ENCODE measurements around the gene NME4. TPM values are rescaled to one million over a fixed set of nuclear protein-coding genes. Genes with fewer than 3 reads are reported as not detected.
A peak's percentile ranks its signal among the peaks of the same experiment; 100 is the strongest.

The NME4 gene
- total RNA-seq, 4 donors from 2014 or later = 114 to 158 (median 124) TPM

DNA sequence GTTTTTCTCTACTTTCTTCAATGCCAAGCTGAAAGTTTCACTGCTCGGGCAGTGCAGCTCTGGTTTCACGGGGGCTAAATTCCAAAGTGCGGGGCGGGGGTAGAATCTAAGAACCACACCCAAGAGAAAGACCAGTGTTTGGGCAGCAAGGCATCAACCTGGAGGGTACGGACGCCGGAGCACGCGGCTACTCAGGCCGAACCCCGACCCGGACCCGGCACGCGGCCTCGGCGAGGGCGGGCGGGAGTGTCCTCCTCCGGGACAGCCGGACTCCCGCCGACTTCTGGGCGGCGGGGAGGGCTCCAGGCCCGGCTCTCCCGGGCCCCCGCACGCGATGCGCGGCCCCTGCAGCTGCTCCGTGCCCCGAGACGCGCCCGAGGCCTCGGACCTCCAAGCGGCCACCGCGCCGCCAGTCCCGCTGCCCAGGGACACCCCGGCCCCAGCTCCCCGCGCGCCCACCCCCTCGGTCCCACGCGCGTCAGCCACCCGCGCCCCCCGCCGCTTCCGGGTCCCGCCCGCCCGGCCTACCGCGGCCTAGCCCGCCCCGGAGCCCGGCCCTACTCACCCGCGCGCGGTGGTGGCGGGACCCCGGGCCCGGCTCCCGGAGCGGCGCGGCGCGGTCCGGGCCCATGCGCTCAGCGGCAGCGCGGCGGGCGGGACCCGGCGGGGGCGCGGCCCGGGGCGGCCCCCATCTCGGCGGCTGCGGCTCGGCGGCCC is 45.0 kb upstream of the NME4 start:
- Histone ChIP-seq H3K36me3 (peaks cover 0 to 5% (median 2%) of the 10 kb centered on the region in 4 donors), H3K27ac (replicated peaks in 1 of 4) (peak overlapping the region; percentile 71 to 83 (median 77)), H3K27me3 (no peaks in the 10 kb centered on the region), H3K4me1 (peaks cover 8 to 41% (median 27%) of the 10 kb centered on the region in 4 donors), H3K4me3 (peak overlapping the region; percentile 78 to 94 (median 80)), H3K9me3 (no peaks in the 10 kb centered on the region)
- DNase-seq (ENCODE audit: extremely low spot score) = no peak
- TF ChIP-seq, protein P1, sequence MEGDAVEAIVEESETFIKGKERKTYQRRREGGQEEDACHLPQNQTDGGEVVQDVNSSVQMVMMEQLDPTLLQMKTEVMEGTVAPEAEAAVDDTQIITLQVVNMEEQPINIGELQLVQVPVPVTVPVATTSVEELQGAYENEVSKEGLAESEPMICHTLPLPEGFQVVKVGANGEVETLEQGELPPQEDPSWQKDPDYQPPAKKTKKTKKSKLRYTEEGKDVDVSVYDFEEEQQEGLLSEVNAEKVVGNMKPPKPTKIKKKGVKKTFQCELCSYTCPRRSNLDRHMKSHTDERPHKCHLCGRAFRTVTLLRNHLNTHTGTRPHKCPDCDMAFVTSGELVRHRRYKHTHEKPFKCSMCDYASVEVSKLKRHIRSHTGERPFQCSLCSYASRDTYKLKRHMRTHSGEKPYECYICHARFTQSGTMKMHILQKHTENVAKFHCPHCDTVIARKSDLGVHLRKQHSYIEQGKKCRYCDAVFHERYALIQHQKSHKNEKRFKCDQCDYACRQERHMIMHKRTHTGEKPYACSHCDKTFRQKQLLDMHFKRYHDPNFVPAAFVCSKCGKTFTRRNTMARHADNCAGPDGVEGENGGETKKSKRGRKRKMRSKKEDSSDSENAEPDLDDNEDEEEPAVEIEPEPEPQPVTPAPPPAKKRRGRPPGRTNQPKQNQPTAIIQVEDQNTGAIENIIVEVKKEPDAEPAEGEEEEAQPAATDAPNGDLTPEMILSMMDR (IDR thresholded peaks at IDR 0.05) = no peak
- TF ChIP-seq POLR2A (IDR thresholded peaks at IDR 0.05; ENCODE audit: low read depth) (no peak), POLR2AphosphoS5 (IDR thresholded peaks at IDR 0.05) (no peak), EP300 (IDR thresholded peaks at IDR 0.05) (no peak)
- WGBS = 0% methylated on average over 15 of the region's 95 CpGs
- intact Hi-C loops (cut with DNase I) = loop anchor here (5.0 kb wide), 1 partner anchor 125 kb away; the partner anchor contains the start of gene LUC7L

DNA sequence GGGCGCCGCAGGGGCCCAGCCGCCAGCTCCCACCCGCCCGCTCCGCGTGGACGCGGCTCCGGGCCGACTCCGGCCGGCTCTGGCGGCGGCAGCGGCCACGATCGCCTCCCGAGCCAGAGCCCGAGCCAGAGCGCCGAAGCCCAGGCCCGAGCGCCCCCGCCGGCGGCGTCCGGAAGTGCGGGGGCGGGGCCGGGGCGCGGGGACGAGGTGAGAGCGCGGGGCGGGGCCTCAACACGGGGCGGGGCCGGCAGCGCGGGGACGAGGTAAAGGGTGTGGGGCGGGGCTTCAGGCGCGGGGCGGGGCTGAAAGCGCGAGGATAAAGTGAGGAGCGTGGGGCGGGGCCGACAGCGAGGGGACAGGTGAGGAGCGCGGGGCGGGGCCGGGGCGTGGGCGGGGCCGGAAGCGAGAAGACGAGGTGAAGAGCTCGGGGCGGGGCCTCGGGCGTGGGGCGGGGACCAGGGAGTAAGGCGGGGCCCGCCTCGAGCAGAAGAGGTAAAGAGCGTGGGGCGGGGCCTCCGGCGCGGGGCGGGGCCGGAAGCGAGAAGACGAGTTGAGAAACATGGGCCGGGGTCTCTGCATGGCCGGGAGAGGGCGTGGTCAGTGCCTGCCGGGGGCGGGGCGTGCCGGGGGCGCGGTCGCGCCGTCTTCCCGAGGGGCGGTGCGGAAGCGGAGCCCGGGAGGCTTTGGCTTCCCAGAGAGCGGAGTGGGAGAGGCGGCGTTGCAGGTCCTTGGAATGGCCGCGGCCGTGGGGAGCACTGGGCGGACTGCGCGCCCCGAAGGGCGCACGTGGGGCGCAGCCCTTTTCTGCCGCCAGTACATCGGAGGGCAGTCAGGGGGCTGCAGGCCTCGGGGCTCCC is 44.2 kb upstream of the NME4 start, which contains the start of gene AXIN1:
AXIN1 (minus strand) TSS at position 177 of the 857 bp plus-strand sequence. CDS start 5,698 bp downstream, outside the sequence.
- intact Hi-C loops (cut with DNase I) = loop anchor here (1.0 to 5.0 kb wide), 2 partner anchors 18 to 125 kb away; partner anchors contain the start of genes LUC7L and MRPL28
- H3K9me3 ChIP-seq = no peaks in the 10 kb centered on the region
- H3K27ac ChIP-seq (replicated peaks in 1 of 4) = peak within 1 kb of the TSS; percentile 71 to 86 (median 81)
- H3K27me3 ChIP-seq = no peaks in the 10 kb centered on the region
- WGBS = 3% methylated on average over 55 of the region's 113 CpGs
- peaks cover 8 to 34% (median 27%) of the 10 kb centered on the region in 4 donors for H3K4me1 ChIP-seq
- no peaks in the 10 kb centered on the region for H3K36me3 ChIP-seq
- TF ChIP-seq POLR2A (IDR thresholded peaks at IDR 0.05; ENCODE audit: low read depth) = no peak
- no peak for TF ChIP-seq EP300 (IDR thresholded peaks at IDR 0.05)
- TF ChIP-seq, protein P1 (IDR thresholded peaks at IDR 0.05) = peak; percentile 46 to 79 (median 63)
- peak; percentile 62 to 80 for TF ChIP-seq POLR2AphosphoS5 (IDR thresholded peaks at IDR 0.05)
- peak; percentile 100 for DNase-seq (ENCODE audit: extremely low spot score)
- peak within 1 kb of the TSS; percentile 78 to 94 (median 80) for H3K4me3 ChIP-seq

DNA sequence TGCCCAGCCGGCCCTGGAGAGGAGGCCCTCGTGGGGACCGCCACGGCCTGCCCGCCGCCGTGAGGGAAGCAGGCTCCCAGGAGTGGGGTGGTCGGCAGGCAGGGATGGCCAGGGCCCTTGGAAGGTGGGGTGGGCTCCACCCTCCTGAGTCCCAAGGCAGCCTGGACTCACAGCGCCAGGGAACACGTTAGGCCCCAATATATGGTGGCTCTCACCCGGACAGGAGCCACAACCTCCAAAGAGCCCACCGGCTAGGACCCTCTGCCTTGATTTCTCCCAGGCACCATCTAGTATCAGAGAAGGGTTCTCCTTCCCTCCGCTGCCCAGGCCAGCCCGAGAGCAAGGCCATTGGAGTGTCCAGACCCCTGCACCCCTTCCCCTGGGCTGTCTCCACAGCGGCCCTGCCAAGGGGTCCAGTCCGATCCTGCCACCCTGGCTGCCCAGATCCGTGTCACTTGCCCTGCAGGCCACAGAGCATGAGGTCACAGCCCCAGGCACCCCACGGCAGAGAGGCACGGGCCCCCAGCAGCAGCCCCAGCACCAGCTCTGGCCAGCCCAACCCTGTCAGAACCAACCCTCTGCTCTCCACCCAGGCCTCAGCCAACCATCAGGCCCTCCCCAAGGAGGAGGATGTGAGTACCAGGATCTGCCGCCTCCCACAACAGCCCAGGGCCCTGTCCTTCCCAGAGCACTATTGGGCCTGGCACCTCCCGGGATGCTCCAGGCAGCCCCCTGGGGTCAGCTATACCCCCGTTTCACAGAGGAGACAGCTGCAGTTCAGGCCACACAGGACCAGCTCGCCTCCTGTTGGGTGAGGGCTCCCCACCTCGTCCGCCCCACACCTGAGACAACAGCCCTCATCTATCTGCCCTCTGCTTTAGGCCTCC is 43.4 kb upstream of the NME4 start:
- H3K36me3 ChIP-seq = no peaks in the 10 kb centered on the region
- 81% methylated on average over 17 of the region's 25 CpGs for WGBS
- peak overlapping the region; percentile 78 to 94 (median 80) for H3K4me3 ChIP-seq
- no peak for TF ChIP-seq POLR2AphosphoS5 (IDR thresholded peaks at IDR 0.05)
- TF ChIP-seq EP300 (IDR thresholded peaks at IDR 0.05) = no peak
- TF ChIP-seq POLR2A (IDR thresholded peaks at IDR 0.05; ENCODE audit: low read depth) = no peak
- TF ChIP-seq, protein P1 (IDR thresholded peaks at IDR 0.05) = no peak
- DNase-seq (ENCODE audit: extremely low spot score) = no peak
- peak overlapping the region; percentile 71 to 86 (median 80) for H3K27ac ChIP-seq (replicated peaks in 1 of 4)
- intact Hi-C loops (cut with DNase I) = loop anchor here (1.0 to 5.0 kb wide), 2 partner anchors 17 to 126 kb away; partner anchors contain the start of genes LUC7L and MRPL28
- no peaks in the 10 kb centered on the region for H3K27me3 ChIP-seq
- H3K4me1 ChIP-seq = peaks cover 8 to 28% (median 23%) of the 10 kb centered on the region in 4 donors
- no peaks in the 10 kb centered on the region for H3K9me3 ChIP-seq

DNA sequence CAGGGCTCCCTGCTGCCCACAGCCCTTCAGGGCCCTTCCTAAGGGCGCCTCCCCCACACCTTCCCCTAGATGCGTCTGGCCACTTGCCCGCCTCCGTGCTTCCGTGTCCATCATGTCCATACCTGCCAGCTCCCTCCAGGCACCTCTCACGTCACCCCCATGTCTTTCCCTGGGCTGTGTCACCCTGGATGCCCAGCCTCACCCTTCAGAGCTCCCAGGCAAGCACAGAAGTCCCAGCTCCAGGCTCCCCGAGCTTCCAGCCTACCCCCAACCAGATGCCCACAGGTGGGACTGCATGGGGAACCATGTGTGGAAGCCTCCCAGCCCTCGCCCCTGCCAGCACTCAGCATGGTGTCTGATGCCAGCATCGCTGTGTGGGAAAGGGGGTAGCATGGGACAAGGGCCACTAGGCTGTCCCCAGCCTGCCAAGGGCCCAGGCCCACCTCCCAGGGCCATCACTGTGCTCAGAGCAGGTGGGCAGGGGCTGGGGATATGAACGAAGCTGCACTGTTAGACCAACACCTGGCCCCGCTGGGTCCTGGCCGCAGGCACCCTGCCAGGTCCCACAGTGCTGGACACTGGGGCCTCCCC is 42.6 kb upstream of the NME4 start:
- Histone ChIP-seq H3K27ac (replicated peaks in 1 of 4) (peak overlapping the region in 1 of 4 donors; percentile 86), H3K9me3 (no peaks in the 10 kb centered on the region), H3K36me3 (no peaks in the 10 kb centered on the region), H3K4me1 (peaks cover 8 to 25% (median 21%) of the 10 kb centered on the region in 4 donors), H3K27me3 (no peaks in the 10 kb centered on the region), H3K4me3 (no peak overlapping the region)
- intact Hi-C loops (cut with DNase I) = loop anchor here (5.0 kb wide), 1 partner anchor 127 kb away; the partner anchor contains the start of gene LUC7L
- no peak for DNase-seq (ENCODE audit: extremely low spot score)
- WGBS = 92% methylated on average over 9 of the region's 12 CpGs
- no peak for TF ChIP-seq EP300 (IDR thresholded peaks at IDR 0.05)
- TF ChIP-seq, protein P1 (IDR thresholded peaks at IDR 0.05) = no peak
- no peak for TF ChIP-seq POLR2AphosphoS5 (IDR thresholded peaks at IDR 0.05)
- no peak for TF ChIP-seq POLR2A (IDR thresholded peaks at IDR 0.05; ENCODE audit: low read depth)

Measured in esophagus muscularis mucosa (tissue), 4 donors.